Activated B cell treated with CpG ODN at 0.5 μM for 24 hours (primary cell): ENCODE results near the gene CAMK1G. TPM values are rescaled to one million over a fixed set of nuclear protein-coding genes. Genes with fewer than 3 reads are reported as not detected.

Source experiments
- ATAC-seq: fragments of 200-7000 bp; cut with Tn5 transposase; one replicate; pipeline ENCODE4 v1.10.0; 2021; ENCODE audit warnings: low read depth, mild to moderate bottlenecking, moderate library complexity
- CTCF ChIA-PET: fragments of 350-600 bp; sonication (Branson Sonifier 250); formaldehyde crosslinking; loops from one replicate; lab custom pipeline; 2021; ENCODE audit warnings: antibody characterized with exemption; lab: Charles Lee
- POLR2A ChIA-PET: fragments of 350-600 bp; sonication (Branson Sonifier 250); formaldehyde crosslinking; loops from one replicate; lab custom pipeline; 2021; ENCODE audit warnings: antibody characterized with exemption; lab: Charles Lee
- DNase-seq: peaks from one replicate; pipeline ENCODE4 v3.0.0; 2022
- H3K27ac Mint-ChIP-seq: one replicate; pipeline ENCODE4 v1.8.0; 2020; ENCODE audit warnings: mixed read lengths
- H3K27me3 Mint-ChIP-seq: one replicate; pipeline ENCODE4 v1.8.0; 2021; ENCODE audit warnings: mixed read lengths
- H3K36me3 Mint-ChIP-seq: one replicate; pipeline ENCODE4 v1.8.0; 2021; ENCODE audit warnings: low read depth, mixed read lengths
- H3K4me1 Mint-ChIP-seq: one replicate; pipeline ENCODE4 v1.8.0; 2021; ENCODE audit warnings: mixed read lengths
- H3K4me3 Mint-ChIP-seq: one replicate; pipeline ENCODE4 v1.8.0; 2020; ENCODE audit warnings: mild to moderate bottlenecking, mixed read lengths
- H3K9me3 Mint-ChIP-seq: one replicate; pipeline ENCODE4 v1.8.0; 2020; ENCODE audit warnings: mixed read lengths
- CTCF ChIP-seq: fragments of 200-600 bp; IDR thresholded peaks from one replicate; pipeline ENCODE4 v1.8.0; 2022; ENCODE audit warnings: antibody characterized with exemption, mild to moderate bottlenecking
- intact Hi-C: fragments of 100-400 bp; cut with micrococcal nuclease; formaldehyde crosslinking; loops from one replicate; pipeline ENCODE4 v1.15.1; 2024
- total RNA-seq: library from RNA; stranded (reverse); gene quantifications from 2 replicates; pipeline ENCODE4 v1.2.3, GENCODE V29; 2022

The CAMK1G gene
- total RNA-seq, 1 donor from 2014 or later, result not detected

- Mint-ChIP-seq H3K27ac (no peak overlapping the region), H3K4me3 (no peak overlapping the region), H3K36me3 (no peaks in the 10 kb centered on the region), H3K27me3 (peaks cover 51% of the 10 kb centered on the region), H3K4me1 (peaks cover 4% of the 10 kb centered on the region), H3K9me3 (no peaks in the 10 kb centered on the region)
- POLR2A ChIA-PET, result no interaction called here
- CTCF ChIA-PET, result interaction anchor here (1.5 kb wide), 1 partner anchor 912 kb away, joined by 3 read pairs; no protein-coding TSS in a partner anchor
- DNase-seq, result no peak
- no peak for ATAC-seq
- intact Hi-C loops, result loop anchor here (10.0 kb wide), 1 partner anchor 750 kb away; no protein-coding TSS in a partner anchor
- TF ChIP-seq CTCF, result no peak
Measured at GRCh38 chr1:209564849-209565248, 18.7 kb upstream of the CAMK1G start.

GRCh38 chr1:209565759-209566678 lies 17.5 kb upstream of the CAMK1G start:
- ChIA-PET POLR2A (no interaction called here), CTCF (interaction anchor here (0.9 to 5.4 kb wide), 10 partner anchors 10 to 913 kb away, joined by 3 to 61 read pairs (median 3); no protein-coding TSS in a partner anchor)
- no peak overlapping the region for H3K4me3 Mint-ChIP-seq
- H3K4me1 Mint-ChIP-seq, result peaks cover 6% of the 10 kb centered on the region
- ATAC-seq (peak; percentile 77), DNase-seq (peak; percentile 23)
- intact Hi-C loops, result loop anchor here (2.0 to 10.0 kb wide), 2 partner anchors 749 to 913 kb away; no protein-coding TSS in a partner anchor
- no peak for TF ChIP-seq CTCF
- H3K27ac Mint-ChIP-seq, result no peak overlapping the region
- peaks cover 52% of the 10 kb centered on the region for H3K27me3 Mint-ChIP-seq
- H3K36me3 Mint-ChIP-seq, result no peaks in the 10 kb centered on the region
- no peaks in the 10 kb centered on the region for H3K9me3 Mint-ChIP-seq

- no peak for ATAC-seq
- intact Hi-C loops, result loop anchor here (2.0 to 10.0 kb wide), 2 partner anchors 747 to 915 kb away; no protein-coding TSS in a partner anchor
- CTCF ChIA-PET, result interaction anchor here (1.0 to 5.4 kb wide), 5 partner anchors 9 to 916 kb away, joined by 4 to 61 read pairs (median 5); no protein-coding TSS in a partner anchor
- no peaks in the 10 kb centered on the region for H3K9me3 Mint-ChIP-seq
- POLR2A ChIA-PET, result no interaction called here
- no peak overlapping the region for H3K4me3 Mint-ChIP-seq
- peaks cover 50% of the 10 kb centered on the region for H3K27me3 Mint-ChIP-seq
- H3K27ac Mint-ChIP-seq, result no peak overlapping the region
- H3K36me3 Mint-ChIP-seq, result no peaks in the 10 kb centered on the region
- no peak for DNase-seq
- no peak for TF ChIP-seq CTCF
- H3K4me1 Mint-ChIP-seq, result peaks cover 6% of the 10 kb centered on the region
Measured at GRCh38 chr1:209567698-209568175, 15.8 kb upstream of the CAMK1G start.

GRCh38 chr1:209569455-209570207 lies 13.9 kb upstream of the CAMK1G start:
- intact Hi-C loops, result loop anchor here (1.0 to 10.0 kb wide), 5 partner anchors 58 to 745 kb away; partner anchors contain the start of gene UTP25
- DNase-seq (peak; percentile 32), ATAC-seq (peak; percentile 56)
- TF ChIP-seq CTCF, result peak; percentile 40
- Mint-ChIP-seq H3K4me1 (peaks cover 6% of the 10 kb centered on the region), H3K4me3 (no peak overlapping the region), H3K36me3 (no peaks in the 10 kb centered on the region), H3K27ac (no peak overlapping the region), H3K9me3 (no peaks in the 10 kb centered on the region), H3K27me3 (peaks cover 45% of the 10 kb centered on the region)
- POLR2A ChIA-PET, result no interaction called here
- CTCF ChIA-PET, result interaction anchor here (0.6 to 5.4 kb wide), 17 partner anchors 9 to 920 kb away, joined by 3 to 61 read pairs (median 4); no protein-coding TSS in a partner anchor
